HG02870 (cell line): ENCODE data around the gene SRPK3.

ENCODE experiments used
- ATAC-seq: cut with Tn5 transposase; IDR thresholded peaks from one replicate; pipeline ENCODE4 v1.9.1; 2021; ENCODE audit warnings: mild to moderate bottlenecking, moderate library complexity; ENCODE audit not compliant: unreplicated experiment

Gene SRPK3

DNA sequence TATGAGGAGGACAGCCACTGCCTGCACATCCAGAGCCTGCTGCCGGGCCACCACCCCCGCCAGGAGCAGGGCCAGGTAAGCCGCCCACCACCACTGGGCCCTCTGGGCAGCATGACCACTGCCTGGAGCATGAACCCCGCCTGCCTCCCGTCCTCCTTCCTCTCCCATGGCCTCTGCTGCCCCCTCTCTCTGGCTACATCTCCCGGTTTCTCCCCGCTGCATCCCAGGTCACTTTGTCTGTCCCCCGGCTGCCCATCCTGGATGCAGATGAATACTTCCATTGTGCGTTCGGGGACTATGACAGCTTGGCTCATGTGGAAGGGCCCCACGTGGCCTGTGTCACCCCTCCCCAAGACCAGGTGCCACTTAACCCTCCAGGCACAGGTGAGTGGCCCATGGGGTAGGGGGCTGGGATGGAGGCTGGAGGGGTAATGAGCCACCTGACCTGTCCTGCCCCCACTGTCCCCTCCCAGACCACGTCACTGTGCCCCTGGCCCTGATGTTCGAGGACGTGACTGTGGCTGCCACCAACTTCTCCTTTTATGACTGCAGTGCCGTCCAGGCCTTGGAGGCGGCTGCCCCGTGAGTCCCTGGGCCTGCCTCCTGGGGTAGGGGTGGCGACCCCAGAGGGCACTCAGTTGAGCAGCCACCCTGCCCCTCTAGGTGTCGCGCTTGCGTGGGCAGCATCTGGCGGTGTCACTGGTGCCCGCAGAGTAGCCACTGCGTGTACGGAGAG, 10.8 kb upstream of the SRPK3 start:
- ATAC-seq, result no peak

DNA sequence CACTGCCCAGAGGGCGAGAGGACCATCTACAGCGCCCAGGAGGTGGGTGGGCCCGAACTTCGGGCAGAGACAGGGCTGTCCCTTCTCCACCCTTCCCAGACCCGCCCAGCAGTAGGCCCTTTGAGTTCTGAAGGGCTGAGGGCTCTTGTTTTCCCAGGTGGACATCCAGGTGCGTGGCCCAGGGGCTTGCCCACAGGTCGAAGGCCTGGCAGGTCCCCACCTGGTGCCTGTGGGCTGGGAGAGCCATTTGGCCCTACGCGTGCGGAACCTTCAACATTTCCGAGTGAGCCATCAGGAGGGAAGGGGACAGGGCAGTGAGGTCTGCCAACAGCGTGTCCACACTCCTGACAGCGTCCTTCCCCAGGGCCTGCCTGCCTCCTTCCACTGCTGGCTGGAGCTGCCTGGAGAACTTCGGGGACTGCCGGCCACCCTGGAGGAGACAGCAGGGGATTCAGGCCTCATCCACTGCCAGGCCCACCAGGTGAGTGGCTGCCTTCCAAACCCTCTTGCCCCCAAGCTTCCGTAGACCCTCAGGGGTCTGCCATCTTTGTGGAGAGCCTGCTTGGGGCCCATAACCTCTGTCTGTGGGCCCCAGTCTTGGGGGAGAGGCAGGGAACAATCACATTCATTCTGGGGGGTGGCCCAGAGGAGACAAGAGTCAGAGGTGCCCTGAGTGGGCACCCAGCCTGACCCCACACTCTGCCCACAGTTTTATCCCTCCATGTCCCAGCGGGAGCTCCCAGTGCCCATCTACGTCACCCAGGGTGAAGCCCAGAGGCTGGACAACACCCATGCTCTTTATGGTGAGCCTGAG, 10.0 kb upstream of the SRPK3 start:
- ATAC-seq, result no peak

DNA sequence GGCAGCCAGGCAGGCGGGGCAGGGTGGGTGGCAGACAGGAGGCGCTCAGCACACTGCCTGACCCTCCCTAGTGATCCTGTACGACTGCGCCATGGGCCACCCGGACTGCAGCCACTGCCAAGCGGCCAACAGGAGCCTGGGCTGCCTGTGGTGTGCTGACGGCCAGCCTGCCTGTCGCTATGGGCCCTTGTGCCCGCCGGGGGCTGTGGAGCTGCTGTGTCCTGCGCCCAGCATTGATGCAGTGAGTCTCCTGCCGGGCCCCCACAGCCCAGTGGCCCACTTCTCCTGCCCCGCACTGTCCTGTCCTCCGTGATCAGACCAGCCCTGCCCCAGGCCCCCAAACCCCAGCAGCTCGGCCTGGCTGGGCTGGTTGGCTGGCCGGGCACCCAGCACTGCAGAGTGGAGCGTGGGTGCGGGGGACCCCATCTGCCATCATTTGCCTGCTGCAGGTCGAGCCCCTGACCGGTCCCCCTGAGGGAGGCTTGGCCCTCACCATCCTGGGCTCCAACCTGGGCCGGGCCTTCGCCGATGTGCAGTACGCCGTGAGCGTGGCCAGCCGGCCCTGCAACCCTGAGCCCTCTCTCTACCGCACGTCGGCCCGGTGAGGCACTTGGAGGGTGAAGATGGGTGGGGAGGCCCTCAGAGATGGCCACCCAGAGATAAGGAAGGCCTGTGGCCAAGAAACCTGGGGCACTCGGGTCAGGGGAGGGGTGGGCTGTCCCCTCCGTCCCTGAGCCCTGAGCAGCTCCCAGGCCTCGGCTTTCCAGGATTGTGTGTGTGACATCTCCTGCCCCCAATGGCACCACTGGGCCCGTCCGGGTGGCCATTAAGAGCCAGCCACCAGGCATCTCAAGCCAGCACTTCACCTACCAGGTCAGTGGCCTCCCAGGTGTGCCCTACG, 9.2 kb upstream of the SRPK3 start:
- ATAC-seq, result no peak

DNA sequence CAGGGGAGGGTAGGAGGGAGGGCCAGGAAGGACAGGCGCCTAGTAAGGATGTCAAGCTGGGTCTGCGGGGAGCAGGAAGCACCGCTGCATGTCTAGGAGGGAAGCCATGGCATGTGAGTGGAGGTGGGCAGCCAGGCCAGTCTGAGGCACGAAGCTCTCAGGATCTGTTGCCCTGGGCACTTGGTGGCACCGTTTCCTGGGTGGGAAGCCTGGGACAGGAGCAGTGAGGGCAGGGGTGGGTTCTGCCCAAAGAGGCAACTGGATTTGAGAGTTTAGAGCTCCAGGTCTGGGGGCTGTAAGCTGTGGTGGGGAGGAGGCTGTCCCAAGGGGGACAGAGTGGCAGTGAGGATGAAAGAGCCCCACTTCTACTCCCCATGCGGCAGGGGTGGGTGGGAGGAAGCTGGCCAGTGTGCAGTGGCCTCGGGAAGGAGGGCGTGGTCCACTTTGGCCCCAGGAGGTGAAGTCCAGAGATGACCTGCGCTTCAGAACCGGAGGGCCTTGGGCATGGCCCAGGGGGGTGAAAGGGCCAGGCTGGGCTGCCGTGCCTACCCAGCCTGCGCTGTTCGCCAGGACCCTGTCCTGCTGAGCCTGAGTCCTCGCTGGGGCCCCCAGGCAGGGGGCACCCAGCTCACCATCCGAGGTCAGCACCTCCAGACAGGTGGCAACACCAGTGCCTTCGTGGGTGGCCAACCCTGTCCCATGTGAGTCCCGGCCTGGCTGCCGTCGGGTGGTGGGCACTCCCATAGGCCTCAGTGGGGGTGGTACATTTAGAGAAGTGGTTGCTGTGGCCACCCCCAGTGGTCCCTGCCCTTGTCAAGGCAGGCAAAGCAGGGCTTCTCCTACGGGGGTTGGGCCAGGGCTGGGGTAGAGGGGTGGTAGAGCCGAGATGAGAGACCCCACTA, 8.3 kb upstream of the SRPK3 start:
- ATAC-seq, result no peak

DNA sequence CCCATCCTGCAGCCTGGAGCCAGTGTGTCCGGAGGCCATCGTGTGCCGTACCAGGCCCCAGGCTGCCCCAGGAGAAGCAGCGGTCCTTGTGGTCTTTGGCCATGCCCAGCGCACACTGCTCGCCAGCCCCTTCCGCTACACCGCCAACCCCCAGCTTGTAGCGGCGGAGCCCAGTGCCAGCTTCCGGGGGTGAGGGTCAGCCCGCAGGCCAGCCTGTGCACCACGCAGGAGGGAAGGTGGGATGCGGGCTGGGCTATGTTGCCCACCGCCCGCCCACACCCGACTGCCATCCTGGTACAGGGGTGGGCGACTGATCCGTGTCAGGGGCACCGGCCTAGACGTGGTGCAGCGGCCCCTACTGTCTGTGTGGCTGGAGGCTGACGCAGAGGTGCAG, 7.6 kb upstream of the SRPK3 start:
- ATAC-seq, result no peak

DNA sequence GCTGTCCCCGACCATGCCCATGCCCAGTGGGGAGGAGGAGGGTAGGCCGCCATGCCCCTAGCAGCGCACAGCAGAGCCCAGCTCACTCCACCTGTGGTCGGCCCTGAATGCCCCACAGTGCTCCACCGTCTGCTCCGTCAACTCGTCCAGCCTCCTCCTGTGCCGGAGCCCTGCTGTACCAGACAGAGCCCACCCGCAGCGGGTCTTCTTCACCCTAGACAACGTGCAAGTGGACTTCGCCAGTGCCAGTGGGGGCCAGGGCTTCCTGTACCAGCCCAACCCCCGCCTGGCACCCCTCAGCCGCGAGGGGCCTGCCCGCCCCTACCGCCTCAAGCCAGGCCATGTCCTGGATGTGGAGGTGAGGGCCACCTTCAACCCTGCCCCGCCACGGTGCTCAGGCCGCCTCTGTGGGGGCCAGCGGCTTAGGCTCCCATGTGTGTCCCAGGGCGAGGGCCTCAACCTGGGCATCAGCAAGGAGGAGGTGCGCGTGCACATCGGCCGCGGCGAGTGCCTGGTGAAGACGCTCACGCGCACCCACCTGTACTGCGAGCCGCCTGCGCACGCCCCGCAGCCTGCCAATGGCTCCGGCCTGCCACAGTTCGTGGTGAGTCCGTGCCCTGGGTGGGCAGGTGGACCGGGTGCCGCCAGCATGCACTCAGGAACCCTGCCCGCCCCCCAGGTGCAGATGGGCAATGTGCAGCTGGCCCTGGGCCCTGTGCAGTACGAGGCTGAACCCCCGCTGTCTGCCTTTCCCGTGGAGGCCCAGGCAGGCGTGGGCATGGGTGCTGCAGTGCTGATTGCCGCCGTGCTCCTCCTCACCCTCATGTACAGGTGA, 6.9 kb upstream of the SRPK3 start:
- no peak for ATAC-seq

DNA sequence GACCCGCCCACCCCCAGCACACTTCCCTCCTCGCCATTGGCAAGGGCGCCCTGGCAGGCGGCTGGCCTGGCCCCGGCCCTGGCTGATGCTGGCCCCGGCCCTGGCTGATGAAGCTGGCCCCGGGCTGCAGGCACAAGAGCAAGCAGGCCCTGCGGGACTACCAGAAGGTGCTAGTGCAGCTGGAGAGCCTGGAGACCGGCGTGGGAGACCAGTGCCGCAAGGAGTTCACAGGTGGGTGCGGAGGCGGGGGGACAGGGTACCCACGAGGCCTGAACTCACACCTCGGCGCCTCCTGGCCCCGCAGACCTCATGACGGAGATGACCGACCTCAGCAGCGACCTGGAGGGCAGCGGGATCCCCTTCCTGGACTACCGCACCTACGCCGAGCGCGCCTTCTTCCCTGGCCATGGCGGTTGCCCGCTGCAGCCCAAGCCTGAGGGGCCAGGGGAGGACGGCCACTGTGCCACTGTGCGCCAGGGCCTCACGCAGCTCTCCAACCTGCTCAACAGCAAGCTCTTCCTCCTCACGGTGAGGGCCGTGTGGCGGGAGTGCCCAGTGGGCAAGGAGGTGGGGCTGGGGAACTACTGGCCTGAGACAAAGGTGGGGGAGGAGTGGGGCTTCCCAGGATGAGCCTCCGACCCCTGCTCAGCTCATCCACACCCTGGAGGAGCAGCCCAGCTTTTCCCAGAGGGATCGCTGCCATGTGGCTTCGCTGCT, 6.1 kb upstream of the SRPK3 start:
- no peak for ATAC-seq

DNA sequence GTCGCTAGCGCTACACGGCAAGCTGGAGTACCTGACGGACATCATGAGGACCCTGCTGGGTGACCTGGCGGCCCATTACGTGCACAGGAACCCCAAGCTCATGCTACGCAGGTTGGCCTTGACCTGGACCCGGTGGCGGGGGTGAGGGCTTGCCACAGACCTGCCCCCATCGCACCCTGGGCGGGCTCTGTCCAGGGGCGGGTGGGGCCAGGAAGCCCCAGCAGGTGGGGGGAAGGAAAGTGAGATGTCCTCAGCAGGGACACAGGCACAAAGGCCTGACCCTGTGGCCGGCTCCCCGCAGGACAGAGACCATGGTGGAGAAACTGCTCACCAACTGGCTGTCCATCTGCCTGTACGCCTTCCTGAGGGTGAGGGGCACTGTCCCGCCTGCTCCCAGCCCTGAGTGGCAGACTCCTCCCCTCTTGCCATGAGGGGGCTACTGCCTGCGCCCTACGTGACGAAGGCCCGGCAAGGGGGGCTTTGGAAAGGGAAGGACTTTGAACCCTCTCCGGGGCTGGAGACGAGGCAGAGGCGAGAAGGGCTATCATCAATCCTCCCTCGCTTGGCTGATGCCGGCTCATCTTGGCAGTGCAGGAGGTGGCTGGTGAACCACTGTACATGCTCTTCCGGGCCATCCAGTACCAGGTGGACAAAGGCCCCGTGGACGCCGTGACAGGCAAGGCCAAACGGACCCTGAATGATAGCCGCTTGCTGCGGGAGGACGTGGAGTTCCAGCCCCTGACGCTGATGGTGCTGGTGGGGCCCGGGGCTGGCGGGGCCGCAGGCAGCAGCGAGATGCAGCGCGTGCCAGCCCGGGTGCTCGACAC, 5.3 kb upstream of the SRPK3 start:
- no peak for ATAC-seq

DNA sequence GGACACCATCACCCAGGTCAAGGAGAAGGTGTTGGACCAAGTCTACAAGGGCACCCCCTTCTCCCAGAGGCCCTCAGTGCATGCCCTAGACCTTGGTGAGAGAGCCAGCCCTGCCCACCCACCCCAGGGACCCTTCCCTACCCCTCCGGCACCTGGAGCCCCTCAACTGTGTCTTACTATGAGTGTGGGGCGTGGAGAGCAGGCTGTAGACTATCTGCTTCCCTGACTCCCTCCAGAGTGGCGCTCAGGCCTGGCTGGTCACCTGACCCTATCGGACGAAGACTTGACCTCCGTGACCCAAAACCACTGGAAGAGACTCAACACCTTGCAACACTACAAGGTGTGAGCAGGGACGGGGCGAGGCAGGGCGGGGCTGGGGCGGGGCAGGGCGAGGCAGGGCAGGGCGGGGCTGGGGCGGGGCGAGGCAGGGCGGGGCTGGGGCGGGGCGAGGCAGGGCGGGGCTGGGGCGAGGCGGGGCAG, 4.7 kb upstream of the SRPK3 start:
- ATAC-seq, result no peak

DNA sequence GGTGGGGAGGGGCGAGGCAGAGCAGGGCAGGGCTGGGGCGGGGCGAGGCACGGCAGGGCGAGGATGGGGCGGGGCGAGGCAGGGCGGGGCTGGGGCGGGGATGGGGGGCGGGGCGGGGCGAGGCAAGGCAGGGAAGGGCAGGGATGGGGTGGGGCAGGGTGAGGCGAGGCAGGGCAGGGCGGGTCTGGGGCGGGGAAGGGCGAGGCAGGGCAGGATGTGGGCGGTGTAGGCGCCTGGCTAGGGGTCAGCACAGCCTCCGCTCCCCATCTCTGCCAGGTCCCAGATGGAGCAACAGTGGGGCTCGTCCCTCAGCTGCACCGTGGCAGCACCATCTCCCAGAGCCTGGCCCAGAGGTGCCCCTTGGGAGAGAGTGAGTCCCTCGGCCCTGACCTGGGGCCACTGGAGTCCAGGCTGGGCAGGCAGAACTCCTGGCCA, 4.2 kb upstream of the SRPK3 start:
- ATAC-seq, result no peak

DNA sequence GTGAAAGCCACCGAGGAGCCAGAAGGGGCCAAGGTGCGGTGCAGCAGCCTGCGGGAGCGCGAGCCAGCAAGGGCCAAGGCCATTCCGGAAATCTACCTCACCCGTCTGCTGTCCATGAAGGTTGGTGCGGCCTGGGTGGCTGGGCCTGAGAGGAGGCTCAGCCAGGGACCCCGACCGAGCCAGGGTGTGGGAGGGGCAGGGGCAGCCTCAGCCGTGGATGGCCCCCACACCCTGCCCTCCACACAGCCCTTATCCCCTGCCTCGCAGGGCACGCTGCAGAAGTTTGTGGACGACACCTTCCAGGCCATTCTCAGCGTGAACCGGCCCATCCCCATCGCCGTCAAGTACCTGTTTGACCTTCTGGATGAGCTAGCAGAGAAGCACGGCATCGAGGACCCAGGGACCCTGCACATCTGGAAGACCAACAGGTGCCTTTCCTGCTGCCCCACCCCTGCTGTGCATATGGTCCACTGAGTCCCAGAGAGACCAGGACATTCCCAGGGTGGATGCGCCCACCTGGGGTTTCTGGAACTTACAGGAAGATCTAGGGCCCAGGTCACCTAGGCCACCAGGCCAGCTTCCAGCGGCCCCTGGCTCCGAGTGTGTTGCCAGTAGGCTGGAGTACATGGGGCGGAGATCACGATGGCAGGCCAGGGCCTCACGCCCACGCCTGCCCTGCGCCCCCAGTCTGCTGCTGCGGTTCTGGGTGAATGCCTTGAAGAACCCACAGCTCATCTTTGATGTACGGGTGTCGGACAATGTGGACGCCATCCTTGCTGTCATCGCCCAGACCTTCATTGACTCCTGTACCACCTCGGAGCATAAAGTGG, 3.4 kb upstream of the SRPK3 start:
- ATAC-seq, result no peak

DNA sequence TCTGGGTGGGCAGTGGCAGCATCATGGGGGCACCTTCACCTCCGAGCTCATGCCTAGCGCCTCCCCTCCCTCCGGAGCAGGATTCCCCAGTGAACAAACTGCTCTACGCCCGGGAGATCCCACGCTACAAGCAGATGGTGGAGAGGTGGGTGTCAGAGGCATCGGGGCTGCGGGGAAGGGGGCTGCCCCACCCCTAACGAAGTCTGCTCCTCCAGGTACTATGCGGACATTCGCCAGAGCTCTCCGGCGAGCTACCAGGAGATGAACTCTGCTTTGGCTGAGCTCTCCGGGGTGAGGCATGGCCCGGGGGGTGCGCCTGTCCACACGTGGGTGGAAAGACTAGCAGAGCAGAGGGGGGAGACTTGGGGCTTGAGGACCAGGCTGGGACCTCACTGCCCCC, 2.7 kb upstream of the SRPK3 start:
- ATAC-seq, result no peak

DNA sequence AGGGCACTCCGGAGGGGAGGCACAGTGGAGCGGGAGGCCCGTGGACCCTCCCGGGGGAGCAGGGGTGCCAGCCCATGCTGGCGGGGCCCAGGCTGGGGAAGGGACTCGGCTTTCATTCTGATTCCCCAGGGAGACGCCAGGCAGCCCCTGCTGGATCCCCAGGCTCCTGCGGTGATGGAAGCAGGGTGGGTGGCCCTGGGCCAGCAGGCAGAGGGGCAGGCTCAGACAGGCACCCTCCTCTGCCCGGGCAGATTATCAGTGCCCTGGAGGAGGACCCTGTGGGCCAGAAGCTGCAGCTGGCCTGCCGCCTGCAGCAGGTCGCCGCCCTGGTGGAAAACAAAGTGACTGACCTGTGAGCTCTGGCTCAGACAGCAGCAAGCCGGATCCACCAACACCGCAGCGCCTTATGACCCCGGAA, 2.1 kb upstream of the SRPK3 start:
- ATAC-seq, result no peak

DNA sequence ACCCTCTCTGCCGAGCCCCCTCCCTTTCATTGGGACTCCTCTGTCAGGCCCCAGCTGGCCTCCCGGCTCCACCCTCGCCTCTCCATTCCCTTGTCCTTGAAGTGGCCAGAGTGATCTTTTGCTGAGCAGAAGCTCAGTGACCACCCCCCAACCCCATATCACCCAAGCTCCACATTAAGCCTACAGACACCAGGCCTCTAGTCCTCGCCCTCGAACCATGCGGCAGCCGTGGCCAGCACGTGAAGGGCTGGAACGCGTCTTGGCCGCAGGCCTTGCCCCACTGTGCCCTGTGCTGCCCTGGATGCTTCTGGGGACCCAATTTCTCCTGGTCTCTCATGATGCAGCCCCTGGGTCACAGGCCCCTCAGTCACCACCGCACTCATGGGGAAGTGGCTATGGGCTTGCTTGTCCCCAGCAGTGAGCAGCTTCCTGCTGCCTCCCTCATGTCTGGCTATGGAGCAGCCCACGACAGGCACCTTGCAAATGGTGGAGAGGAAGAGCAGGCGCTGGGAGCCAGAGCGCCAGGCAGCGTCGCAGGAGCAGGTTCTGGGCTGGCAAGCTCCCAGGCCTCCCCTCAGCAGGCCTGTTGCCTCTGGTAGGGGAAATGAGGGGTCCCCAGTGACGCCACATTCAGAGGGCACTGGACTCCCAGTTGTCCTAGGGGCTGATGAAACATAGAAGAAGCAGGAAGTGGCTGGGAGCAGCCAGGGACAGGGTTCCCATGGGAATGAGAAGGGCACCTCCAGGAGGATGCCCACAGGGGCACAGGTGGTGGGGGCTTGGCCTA, 757 bp upstream of the SRPK3 start:
- ATAC-seq, result no peak

DNA sequence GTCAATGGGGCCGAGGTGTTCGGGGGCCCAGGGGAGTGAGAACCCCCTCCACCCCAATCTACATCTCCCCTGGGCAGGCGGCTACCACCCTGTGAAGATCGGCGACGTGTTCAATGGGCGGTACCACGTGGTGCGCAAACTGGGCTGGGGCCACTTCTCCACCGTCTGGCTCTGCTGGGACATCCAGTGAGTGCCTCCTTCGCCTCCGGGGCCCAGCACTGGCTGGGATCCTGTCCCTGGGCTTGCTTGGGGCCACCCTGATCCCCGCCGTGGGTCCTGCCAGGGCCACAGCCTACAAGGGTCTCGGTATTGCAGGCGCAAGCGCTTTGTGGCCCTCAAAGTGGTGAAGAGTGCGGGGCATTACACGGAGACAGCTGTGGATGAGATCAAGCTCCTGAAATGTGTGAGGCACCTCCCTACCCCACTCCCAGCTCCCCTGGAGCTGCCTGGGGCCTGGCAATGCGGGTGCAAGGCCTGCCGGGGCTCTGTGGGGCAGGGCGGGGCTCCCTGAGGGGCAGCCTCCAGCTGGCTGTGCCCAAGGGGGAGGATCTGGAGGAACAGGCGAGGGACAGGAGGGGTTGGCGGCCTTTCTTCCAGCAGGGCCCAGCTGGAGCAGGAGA, 697 bp downstream of the SRPK3 start:
- no peak for ATAC-seq

DNA sequence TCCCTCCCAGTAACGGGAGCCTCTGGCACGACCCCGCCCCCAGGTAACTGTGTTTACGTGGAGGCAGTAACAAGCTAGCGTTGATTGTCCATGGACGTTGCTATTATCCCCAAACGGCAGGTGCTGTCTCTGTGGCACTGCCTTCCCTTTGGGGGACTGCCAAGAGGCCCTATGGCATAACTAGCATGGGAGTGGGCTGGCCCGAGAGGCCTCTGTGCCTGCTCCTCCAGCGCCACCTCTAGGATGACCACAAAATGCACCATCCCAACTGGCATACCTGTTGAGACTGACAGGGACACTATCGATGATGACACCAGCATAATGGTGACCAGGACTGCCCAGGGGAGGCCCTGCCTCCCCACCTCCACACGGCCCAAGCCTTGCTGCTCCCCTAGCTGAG, 1.5 kb downstream of the SRPK3 start:
- no peak for ATAC-seq
